SU-DHL-6 (cell line): Measurements from ENCODE around the gene NFE2L3.

Experiments
- H2AFZ ChIP-seq: fragments of 200-600 bp; sonication (generic); 2 replicates; pipeline ENCODE4 v1.6.1; 2014; ENCODE audit warnings: low read depth, mild to moderate bottlenecking, moderate library complexity, mixed read lengths, antibody characterized with exemption, low read length; ENCODE audit not compliant: severe bottlenecking
- H3F3A ChIP-seq: fragments of 200-600 bp; shearing (Covaris generic); 2 replicates; pipeline ENCODE4 v1.6.0; 2016; ENCODE audit warnings: antibody characterized with exemption, mild to moderate bottlenecking; ENCODE audit not compliant: insufficient read depth
- H3K27ac ChIP-seq: fragments of 200-600 bp; sonication (generic); 2 replicates; pipeline ENCODE4 v1.5.1; 2016; ENCODE audit warnings: low read depth, mild to moderate bottlenecking, low read length, moderate library complexity, mixed read lengths
- H3K27me3 ChIP-seq: fragments of 200-600 bp; sonication (generic), shearing (Covaris generic); 2 replicates; pipeline ENCODE4 v1.6.0; 2014; ENCODE audit warnings: mild to moderate bottlenecking, low read length
- H3K36me3 ChIP-seq: fragments of 200-600 bp; sonication (generic); 2 replicates; pipeline ENCODE4 v1.6.1; 2014; ENCODE audit warnings: mild to moderate bottlenecking, low read length, mixed read lengths
- H3K4me2 ChIP-seq: fragments of 300-600, 200-600 bp; shearing (Covaris generic), sonication (generic); 2 replicates; pipeline ENCODE4 v1.6.0; 2014; ENCODE audit warnings: low read length, low read depth, mild to moderate bottlenecking; ENCODE audit not compliant: poor library complexity, severe bottlenecking
- H3K4me3 ChIP-seq: fragments of 200-600 bp; sonication (generic); 2 replicates; pipeline ENCODE4 v1.5.1; 2014; ENCODE audit warnings: antibody characterized with exemption, low read length, mild to moderate bottlenecking, mixed read lengths; ENCODE audit not compliant: insufficient read depth, poor library complexity, severe bottlenecking
- H3K79me2 ChIP-seq: fragments of 200-600 bp; sonication (generic); 2 replicates; pipeline ENCODE4 v1.6.1; 2014; ENCODE audit warnings: mild to moderate bottlenecking, low read length, moderate library complexity; ENCODE audit not compliant: insufficient read depth
- H3K9ac ChIP-seq: fragments of 200-600 bp; sonication (generic); 2 replicates; pipeline ENCODE4 v1.7.0; 2014; ENCODE audit warnings: mild to moderate bottlenecking, low read length
- H3K9me2 ChIP-seq: fragments of 200-600 bp; sonication (generic); replicated peaks from 2 replicates; pipeline ENCODE4 v1.6.1; 2014; ENCODE audit warnings: low read length; ENCODE audit not compliant: insufficient read depth
- H3K9me3 ChIP-seq: fragments of 200-600 bp; sonication (generic); 2 replicates; pipeline ENCODE4 v1.6.1; 2014; ENCODE audit warnings: low read length, mixed read lengths; ENCODE audit not compliant: insufficient read depth
- H4K20me1 ChIP-seq: fragments of 200-600 bp; sonication (generic); 2 replicates; pipeline ENCODE4 v1.6.1; 2014; ENCODE audit warnings: low read depth, mild to moderate bottlenecking, antibody characterized with exemption, low read length, moderate library complexity, mixed read lengths
- EZH2phosphoT487 ChIP-seq: fragments of 200-600 bp; sonication (generic), shearing (Covaris generic); conservative IDR thresholded peaks from 2 replicates; pipeline ENCODE4 v1.6.1; 2018; ENCODE audit warnings: mild to moderate bottlenecking, antibody characterized with exemption, low read length, moderate library complexity, mixed read lengths
- TF ChIP-seq, protein P1 (sequence below): fragments of 200-600 bp; sonication (generic); IDR thresholded peaks from one replicate; pipeline ENCODE4 v1.5.1; 2017; ENCODE audit warnings: antibody characterized with exemption, mild to moderate bottlenecking, low read length, moderate library complexity; ENCODE audit not compliant: insufficient read depth, poor library complexity, severe bottlenecking

The NFE2L3 gene

DNA sequence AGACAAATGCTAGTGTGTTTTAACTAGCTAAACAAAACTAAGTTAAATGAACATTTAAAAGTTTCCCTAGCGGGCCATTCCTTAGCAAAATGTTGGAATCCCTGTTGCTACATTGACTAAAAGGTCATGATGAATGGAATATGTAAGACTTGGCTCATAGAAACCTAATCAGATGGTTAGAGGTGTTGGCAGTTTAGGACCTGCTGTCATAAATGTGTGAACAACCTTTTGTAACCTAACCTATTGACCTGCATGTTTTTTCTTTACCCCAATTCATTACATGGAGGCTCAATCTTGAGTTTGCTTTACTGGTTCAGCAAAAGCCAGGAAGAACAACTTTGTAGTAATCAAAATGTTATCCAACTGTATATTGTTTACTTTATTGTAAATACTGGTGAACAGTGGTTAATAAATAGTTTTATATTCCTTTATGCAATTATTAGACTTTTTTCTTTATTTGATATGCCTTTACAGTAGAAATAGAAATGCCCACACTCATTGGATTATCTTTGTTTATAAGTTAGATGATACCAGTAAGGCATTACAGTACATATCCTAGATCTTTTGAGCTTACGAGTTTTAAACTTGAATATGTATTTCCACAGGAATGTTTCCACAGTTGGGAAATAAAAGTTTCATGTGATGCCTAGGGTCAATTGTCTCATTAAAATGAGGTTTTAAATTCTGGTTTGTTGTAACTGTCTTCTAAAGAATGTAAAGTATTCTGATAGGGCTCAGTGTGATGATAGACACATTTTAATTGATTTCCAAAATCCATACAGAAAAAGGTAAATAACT, 61.1 kb downstream of the NFE2L3 start:
- Histone ChIP-seq H3K27me3 (no peaks in the 10 kb centered on the region), H3K9me2 (no peaks in the 10 kb centered on the region), H2AFZ (no peak overlapping the region), H3K79me2 (peaks cover 21% of the 10 kb centered on the region; the same call in 1 of the 2 replicates), H3K27ac (no peak overlapping the region), H4K20me1 (peaks cover 32% of the 10 kb centered on the region), H3K36me3 (peaks cover 51% of the 10 kb centered on the region), H3K4me3 (no peak overlapping the region), H3K4me2 (no peak overlapping the region), H3F3A (peaks cover 72% of the 10 kb centered on the region), H3K9ac (no peak overlapping the region), H3K9me3 (no peaks in the 10 kb centered on the region)
- TF ChIP-seq, protein P1, sequence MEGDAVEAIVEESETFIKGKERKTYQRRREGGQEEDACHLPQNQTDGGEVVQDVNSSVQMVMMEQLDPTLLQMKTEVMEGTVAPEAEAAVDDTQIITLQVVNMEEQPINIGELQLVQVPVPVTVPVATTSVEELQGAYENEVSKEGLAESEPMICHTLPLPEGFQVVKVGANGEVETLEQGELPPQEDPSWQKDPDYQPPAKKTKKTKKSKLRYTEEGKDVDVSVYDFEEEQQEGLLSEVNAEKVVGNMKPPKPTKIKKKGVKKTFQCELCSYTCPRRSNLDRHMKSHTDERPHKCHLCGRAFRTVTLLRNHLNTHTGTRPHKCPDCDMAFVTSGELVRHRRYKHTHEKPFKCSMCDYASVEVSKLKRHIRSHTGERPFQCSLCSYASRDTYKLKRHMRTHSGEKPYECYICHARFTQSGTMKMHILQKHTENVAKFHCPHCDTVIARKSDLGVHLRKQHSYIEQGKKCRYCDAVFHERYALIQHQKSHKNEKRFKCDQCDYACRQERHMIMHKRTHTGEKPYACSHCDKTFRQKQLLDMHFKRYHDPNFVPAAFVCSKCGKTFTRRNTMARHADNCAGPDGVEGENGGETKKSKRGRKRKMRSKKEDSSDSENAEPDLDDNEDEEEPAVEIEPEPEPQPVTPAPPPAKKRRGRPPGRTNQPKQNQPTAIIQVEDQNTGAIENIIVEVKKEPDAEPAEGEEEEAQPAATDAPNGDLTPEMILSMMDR, result no peak
- no peak for TF ChIP-seq EZH2phosphoT487

DNA sequence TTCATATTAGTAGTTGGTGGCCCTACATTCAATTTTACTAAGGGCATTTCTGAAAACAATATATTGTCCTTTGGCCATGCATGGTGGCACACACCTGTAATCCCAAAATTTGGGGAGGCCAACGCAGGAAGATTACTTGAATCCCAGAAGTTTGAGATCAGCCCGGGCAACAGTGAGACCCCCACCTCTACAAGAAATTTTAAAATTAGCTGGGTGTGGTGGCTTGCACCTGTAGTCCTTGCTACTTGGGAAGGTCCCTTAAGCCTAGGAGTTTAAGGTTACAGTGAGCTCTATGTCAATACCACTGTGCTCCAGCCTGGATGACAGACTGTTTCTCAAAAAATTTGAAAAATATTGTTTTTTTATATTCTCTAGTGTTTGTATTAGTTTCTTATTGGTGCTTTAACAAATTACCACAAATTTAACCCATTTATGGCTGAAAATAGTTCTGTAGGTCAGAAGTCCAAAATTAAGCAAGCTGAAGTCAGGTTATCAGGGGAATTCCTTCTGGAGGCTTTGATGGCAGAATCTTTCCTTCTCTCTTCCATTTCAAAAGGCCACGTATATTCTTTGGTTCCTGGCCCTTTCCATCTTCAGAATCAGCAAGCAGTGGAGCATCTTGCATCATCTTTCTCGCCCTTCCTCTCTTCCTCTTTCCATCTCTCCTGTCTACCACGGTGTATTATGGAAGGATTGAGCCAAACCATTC, 62.0 kb downstream of the NFE2L3 start:
- peaks cover 32% of the 10 kb centered on the region for H4K20me1 ChIP-seq
- peaks cover 72% of the 10 kb centered on the region for H3F3A ChIP-seq
- no peak overlapping the region for H3K4me3 ChIP-seq
- no peaks in the 10 kb centered on the region for H3K27me3 ChIP-seq
- no peak overlapping the region for H2AFZ ChIP-seq
- H3K79me2 ChIP-seq, result peaks cover 18% of the 10 kb centered on the region; the same call in 1 of the 2 replicates
- TF ChIP-seq, protein P1, result no peak
- TF ChIP-seq EZH2phosphoT487, result no peak
- no peaks in the 10 kb centered on the region for H3K9me2 ChIP-seq
- H3K9me3 ChIP-seq, result no peaks in the 10 kb centered on the region
- peak overlapping the region; percentile 25; the same call in 1 of the 2 replicates for H3K27ac ChIP-seq
- H3K4me2 ChIP-seq, result no peak overlapping the region
- peaks cover 46% of the 10 kb centered on the region for H3K36me3 ChIP-seq
- H3K9ac ChIP-seq, result no peak overlapping the region

DNA sequence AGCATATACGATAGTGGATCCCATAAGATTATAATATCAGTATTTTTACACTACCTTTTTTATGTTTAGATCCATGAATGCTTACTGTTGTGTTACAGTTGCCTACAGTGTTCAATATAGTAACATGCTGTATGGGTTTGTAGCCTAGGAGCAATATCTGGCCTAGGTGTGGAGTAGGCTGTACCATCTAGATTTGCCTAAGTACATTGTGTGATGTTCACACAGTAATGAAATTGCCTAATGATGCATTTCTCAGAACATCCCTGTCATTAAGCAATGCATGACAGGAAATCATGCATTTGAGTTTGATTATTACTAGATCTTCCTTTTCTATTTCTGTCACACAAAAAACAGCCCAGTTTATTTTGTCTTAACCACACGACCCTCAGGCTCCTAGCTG, 64.1 kb downstream of the NFE2L3 start:
- H2AFZ ChIP-seq, result no peak overlapping the region
- H3K9me3 ChIP-seq, result no peaks in the 10 kb centered on the region
- no peaks in the 10 kb centered on the region for H3K27me3 ChIP-seq
- no peaks in the 10 kb centered on the region for H3K79me2 ChIP-seq
- peaks cover 52% of the 10 kb centered on the region for H3F3A ChIP-seq
- no peak overlapping the region for H3K4me2 ChIP-seq
- no peak overlapping the region for H3K27ac ChIP-seq
- no peak overlapping the region for H3K4me3 ChIP-seq
- no peaks in the 10 kb centered on the region for H3K9me2 ChIP-seq
- peaks cover 11% of the 10 kb centered on the region; the same call in 1 of the 2 replicates for H4K20me1 ChIP-seq
- no peak overlapping the region for H3K9ac ChIP-seq
- H3K36me3 ChIP-seq, result peaks cover 25% of the 10 kb centered on the region
- no peak for TF ChIP-seq EZH2phosphoT487
- TF ChIP-seq, protein P1, result no peak
